GM18505 (cell line): ENCODE results near the gene PRKRA.
A peak's percentile ranks its signal among the peaks of the same experiment; 100 is the strongest.

ENCODE experiments used
- ATAC-seq: cut with Tn5 transposase; IDR thresholded peaks from one replicate; pipeline ENCODE4 v1.9.1; 2021; ENCODE audit not compliant: unreplicated experiment
- POLR2A ChIP-seq: IDR thresholded peaks from 4 replicates; pipeline ENCODE4 v1.6.1; 2011; ENCODE audit warnings: borderline replicate concordance; ENCODE audit not compliant: insufficient read depth, insufficient read length; ENCODE audit errors: extremely low read depth

PRKRA gene

DNA sequence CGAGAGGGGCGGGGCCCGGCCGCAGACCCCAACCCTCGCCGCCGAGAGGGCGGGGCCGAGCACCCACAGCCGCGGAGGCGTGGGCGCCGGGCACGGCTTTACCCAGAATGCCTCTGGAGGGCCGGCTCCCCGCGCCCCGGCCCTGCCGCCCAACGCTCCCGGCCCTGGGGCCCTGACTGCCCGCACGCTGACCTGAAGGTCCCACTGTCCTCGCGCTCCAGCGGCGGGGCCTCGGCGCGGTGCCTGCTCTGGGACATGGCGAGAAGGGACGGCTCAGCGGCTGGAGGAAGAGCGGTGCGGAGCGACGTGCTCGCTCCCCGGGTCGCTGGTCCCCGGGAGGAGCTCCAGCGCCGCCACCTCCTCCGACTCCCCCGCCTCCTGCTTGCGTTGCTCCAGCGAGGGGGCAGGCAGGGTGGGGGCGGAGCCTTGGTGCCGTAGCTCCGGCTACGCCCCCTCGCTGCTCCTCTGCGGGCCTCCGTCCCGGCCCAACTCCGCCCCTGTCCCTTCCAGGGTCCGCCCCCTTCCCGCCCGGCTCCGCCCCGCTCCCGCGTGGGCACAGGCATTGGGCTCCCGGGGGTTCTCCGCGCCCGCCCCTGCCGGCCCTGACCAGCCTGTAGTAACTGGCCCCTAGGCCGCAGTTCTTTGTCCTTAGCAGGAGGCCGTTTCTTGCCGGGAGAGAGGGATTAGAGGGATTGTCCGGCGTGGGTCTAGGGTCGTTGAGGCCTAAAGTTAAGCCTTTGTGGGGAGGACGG, at the start of gene PRKRA, which contains the start of gene PJVK:
TSS of gene PRKRA (minus strand) at position 402 of the 752 bp plus-strand sequence. CDS start at position 257, 145 bp downstream.
TSS of gene PJVK (plus strand) at position 605 of the 752 bp plus-strand sequence. CDS start 2,032 bp downstream, outside the sequence.
- peak; percentile 85 for ATAC-seq
- TF ChIP-seq POLR2A: peak; percentile 89

DNA sequence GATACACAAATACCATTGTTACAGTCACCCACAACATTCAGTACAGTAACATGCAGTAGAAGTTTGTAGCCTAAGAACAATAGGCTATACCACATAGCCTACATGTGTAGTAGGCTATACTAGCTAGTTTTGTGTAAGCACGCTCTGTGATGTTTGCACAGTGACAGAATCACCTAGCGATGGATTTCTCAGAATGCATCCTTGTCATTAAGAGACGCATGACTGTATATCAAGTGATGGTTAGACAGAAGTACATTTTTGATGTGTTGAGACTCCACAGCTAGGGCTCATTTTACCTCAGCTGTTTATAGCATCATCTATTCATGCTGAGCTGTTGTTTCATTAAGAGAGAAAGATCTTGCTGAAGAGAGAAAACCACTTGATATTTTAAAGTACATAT, 48.7 kb upstream of the PRKRA start:
- ATAC-seq: no peak
- no peak for TF ChIP-seq POLR2A

DNA sequence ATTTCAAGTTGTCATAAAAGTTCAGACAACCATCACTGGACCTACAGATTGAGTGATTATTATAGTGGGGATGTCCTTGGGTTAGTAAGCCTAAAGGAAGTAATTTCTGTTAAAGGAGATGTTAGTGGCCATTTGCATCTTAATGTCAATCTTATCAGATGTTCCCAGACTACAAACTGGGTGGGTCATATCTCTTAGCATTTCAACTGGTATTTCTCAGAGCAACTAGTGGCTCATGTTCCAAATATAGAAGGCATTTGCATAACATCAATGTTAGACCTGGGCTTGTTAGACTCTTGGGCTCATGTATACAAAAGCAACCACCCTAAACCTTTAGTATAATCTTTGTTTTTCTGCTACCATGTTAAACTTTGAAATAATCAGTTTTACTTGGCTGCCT, 47.2 kb upstream of the PRKRA start:
- TF ChIP-seq POLR2A: no peak
- ATAC-seq: no peak

DNA sequence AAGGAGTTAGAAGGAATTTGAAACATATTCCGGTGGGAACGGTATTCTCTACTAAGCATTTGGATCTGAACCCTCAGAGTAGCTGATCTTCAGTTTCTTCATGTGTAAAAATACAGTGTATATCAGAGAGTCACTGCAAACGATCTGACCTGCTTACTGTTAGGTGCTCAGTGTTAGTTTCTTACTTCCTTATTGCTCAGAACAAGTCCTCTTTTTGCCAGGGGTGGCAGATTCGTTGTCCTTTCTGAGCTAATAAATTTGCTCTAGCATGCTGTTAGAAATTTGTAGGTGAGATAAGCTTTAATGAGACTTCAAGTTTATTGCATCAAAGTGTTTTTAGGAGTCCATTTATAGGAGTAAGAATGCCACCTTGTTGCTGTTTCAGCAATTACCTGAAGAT, 45.1 kb upstream of the PRKRA start:
- TF ChIP-seq POLR2A: no peak
- ATAC-seq: no peak

DNA sequence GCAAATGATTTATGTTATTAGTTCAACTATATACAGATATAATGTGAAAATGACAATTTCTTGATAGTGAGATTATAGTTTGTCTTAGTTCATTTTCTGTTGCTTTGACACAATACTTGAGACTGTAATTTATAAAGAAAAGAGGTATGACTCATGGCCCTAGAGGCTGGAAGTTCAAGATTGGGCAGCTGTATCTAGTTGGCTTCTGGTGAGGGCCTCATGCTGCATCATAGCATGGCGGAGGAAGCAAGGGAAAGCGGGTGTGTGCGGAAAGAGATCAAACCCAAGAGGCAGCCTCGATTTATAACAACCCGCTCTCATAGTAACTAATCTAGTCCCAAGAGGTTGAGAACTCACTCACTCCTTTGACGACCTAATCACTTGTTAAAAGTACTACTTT, 40.6 kb upstream of the PRKRA start:
- ATAC-seq: no peak
- TF ChIP-seq POLR2A: no peak

DNA sequence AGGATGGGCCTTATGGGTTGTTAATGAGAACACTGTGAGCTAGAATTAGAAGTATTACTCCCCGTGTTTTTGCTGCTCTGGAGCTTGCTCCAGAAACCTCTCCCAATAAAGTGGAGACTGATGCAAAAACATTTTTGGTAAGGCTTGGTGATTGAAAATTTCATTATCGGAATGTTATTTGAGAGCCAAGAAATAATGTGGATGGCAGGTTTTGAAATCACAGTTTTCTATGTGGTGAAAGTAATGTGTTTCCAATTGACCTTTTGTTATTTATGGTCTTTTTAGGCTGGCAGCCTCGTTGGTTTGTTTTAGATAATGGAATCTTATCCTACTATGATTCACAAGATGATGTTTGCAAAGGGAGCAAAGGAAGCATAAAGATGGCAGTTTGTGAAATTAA, 34.4 kb upstream of the PRKRA start:
- ATAC-seq: no peak
- no peak for TF ChIP-seq POLR2A

DNA sequence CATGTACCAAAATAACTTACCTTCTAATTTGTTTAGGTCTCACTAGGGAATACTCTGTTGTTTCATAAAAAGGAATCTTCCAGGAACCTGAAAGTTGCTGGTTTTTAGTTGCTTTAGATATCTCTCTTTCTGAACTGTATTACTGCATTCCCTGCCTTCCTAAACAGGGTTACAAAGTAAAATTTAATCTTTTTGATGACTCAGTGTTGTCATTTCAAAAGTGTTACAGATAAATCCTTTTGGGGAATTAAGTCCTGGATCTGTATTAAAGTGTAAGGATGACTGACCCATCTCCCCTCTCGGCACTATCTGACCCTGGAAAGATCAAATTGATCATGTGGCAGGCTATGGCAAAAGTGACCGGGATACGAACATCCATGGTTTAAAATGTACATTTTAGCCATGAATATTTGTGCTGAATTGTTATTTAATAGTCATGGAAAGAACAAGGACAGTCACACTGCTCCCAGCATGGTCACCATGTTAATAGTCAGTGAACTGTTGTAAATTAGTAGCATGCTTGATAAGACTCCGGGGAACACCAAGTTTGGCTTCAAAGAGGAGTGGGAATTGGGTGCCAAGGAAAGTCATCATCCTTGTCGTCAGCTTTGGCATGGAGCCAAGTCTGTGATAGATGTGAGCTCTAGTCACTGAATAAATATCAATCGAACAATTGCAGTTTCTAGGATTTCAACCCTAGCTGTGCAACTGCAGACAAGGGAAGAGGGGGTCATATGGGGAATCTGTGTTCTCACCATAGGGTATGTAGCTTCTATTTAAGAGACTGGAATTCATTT, 33.5 kb upstream of the PRKRA start:
- ATAC-seq: no peak
- no peak for TF ChIP-seq POLR2A

DNA sequence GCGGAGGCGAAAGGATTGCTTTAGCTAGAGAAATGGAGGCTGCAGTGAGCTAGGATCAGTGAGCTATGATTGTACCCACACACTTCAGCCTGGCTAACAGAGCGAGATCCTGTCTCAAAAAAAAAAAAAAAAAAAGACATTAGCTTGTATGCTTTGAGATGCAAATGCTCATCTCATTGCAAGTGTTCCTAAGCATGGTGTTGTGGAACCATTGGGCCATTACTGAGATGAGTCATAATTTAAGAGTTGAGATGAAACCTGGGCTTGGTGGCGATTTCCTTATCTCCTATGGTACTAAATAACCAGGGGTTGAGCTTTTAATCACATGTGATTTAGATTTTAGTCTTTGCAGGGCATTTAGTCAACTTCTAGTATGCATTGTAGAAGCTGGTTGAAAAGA, 31.5 kb upstream of the PRKRA start:
- TF ChIP-seq POLR2A: no peak
- ATAC-seq: peak; percentile 26

DNA sequence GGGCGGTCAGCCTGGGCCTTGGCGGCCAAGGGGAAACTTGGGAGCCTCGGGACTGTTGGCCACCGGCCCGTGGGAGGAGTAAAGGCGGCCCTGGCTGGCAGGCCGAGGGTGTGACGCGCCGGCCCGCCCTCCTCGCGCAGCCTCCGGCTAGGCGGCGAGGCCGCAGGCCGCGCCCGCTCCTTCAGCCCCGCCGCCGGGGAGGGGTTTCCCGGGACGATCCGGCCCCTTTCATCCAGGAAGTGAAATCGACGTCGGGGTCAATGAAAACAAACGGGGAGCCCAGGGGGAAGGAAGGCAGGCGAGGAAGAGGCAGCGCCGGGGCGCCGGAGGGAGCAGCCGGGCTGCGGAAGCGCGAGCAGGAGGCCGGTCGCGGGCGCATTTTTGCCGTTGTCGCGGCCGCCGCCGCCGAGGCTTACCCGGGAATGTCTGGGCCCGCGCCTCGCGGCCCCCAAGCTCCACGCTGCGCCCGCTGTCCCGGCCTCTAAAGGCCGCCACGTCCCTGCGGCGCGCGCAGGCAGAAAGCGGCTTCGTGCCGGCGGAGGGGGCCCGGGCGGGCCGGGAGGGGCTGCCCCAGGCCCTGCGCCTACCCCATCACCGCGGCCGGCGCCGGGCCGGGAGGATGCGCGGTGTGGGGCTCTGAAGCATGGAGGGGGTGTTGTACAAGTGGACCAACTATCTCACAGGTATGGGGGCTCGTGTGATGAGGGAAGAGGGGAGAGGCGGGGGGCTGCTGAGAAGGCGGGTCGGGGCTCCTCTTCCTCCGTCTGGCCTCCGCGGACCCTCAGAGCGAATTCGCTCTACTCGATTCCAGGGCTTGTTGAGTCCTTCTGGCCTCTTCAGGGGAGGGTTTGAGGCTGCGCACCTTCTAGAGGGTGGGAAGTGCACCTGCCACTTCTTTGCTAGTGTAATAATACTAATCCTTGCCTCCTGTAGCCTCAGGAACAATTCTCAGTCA, 29.5 kb upstream of the PRKRA start, which contains the start of gene PLEKHA3:
TSS of gene PLEKHA3 (plus strand) at position 231 of the 955 bp plus-strand sequence. CDS start at position 644, 413 bp downstream.
- peak; percentile 56 for ATAC-seq
- TF ChIP-seq POLR2A: peak; percentile 70

DNA sequence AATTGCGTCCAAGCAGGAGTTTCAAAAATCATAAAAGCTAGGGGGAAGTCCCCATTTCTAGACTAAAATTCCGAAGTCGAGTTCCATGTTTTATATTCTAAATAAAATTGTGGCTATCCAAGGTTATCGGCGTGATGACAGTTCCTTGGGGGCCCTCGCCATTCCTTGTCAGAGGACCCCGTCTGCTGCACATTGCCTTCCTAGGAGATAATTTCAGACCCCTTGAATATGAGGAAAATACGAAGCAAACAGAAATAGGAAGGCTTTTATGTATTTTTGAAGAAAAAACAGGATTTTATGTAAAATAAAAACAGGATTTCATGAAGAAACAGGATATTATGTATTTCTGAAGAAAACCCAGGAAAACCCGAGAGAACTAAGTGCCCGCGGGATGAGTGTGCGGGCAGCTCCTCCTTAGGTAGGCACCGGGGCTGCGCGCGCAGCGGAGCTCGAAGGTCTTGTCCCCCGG, 28.8 kb upstream of the PRKRA start:
- no peak for TF ChIP-seq POLR2A

DNA sequence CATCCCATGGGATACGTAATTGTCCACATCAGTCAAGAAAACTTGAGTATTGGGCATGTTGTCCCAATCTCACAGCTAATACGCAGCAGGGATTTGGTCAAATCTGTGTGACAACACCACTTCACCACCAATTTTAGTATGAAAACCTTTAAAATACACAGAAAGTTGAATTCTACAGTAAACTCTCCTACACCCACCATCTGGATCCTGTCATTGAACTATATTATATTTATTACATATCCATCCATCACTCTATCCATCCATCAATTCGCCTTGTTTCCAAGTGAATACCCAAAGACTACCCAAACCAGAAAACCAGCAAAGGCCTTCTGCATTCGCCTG, 28.3 kb upstream of the PRKRA start:
- TF ChIP-seq POLR2A: no peak
- no peak for ATAC-seq

More for the DNA sequence above, 28.8 kb upstream of the PRKRA start:
- ATAC-seq: no peak

DNA sequence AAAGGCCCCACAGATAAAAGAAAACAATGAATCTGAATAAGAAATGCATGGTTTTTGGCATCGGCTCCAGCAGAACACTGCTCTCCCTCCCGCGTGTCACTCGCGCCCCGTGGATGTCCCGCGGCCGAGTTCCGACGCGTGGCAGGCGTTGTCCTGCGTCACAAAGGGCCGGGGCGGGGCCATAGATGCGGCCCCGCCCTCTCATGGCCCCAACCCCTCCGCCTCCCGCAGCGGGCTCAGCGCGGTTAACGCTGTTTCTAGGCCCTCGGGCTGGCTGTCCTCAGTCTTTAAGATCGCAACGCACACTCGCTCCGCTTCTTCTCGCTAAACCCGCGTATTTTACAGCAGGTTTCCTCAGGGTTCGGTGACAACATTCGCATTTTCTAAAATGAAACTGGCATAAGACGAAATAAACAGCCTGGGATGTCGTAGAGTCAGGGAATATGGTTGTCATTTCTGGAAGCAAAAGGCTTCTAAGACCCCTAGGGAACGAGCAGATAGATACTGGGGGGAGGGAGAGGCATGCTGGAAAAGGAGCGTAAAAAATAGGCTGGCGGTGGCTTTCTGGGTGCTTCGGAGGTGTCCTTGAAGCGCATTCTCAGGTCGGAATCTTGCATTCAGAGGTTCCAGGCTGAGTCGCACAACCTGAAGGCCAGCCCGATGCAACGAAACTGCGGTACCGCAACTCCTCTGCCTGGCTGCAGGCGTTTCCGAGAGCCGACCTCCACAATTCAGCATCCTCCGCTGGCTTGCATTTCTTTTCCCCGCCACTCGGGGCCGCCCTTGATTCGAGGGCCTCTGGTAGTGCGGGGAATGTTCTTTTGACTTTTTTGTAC, 27.7 kb upstream of the PRKRA start, which contains the start of gene FKBP7:
TSS of gene FKBP7 (minus strand) at position 162 of the 836 bp plus-strand sequence. CDS start at position 61, 101 bp downstream.
- peak; percentile 54 for ATAC-seq
- TF ChIP-seq POLR2A: peak; percentile 80
